ENCODE results near the gene PRODH.
"Not testable (repeated sequence)": the region's sequence is repeated elsewhere in the genome, so short reads cannot be mapped to it uniquely, and the experiment has no call there.

Gene PRODH

GRCh38 chr22:18888115-18888514, 48.0 kb downstream of the PRODH start:
- Histone ChIP-seq H2BK12ac (ENCODE audit: low read length) (no peak overlapping the region), H3K36me3 (ENCODE audit: control insufficient read depth in 1 of 2, insufficient read depth in 2 of 2, low read length in 2 of 2) (no peaks in the 10 kb centered on the region), H2AK5ac (ENCODE audit: low read length) (no peak overlapping the region), H4K8ac (ENCODE audit: low read depth, low read length) (no peak overlapping the region), H2AFZ (ENCODE audit: insufficient read depth, low read length, poor library complexity) (no peak overlapping the region), H3K14ac (ENCODE audit: low read length) (no peak overlapping the region), H3K4me3 (ENCODE audit: low read depth, low read length) (no peak overlapping the region), H2BK120ac (ENCODE audit: insufficient read depth, low read length, poor library complexity) (no peak overlapping the region), H3K27ac (ENCODE audit: low read depth, low read length) (no peak overlapping the region), H3K9me3 (ENCODE audit: insufficient read depth, low read depth, low read length) (no peaks in the 10 kb centered on the region), H3K4me1 (ENCODE audit: control insufficient read depth in 1 of 2, insufficient read depth in 2 of 2, low read length in 2 of 2) (no peaks in the 10 kb centered on the region), H3K79me2 (ENCODE audit: control insufficient read depth, insufficient read depth, low read length, poor library complexity) (no peaks in the 10 kb centered on the region), H3K23ac (ENCODE audit: low read length) (no peak overlapping the region), H4K91ac (ENCODE audit: low read depth, low read length) (no peak overlapping the region), H3K4ac (ENCODE audit: low read depth, low read length) (no peak overlapping the region), H3K4me2 (ENCODE audit: low read length) (no peak overlapping the region), H3K9ac (ENCODE audit: low read length) (no peak overlapping the region), H2BK5ac (ENCODE audit: low read depth, low read length, poor library complexity) (no peak overlapping the region), H3K27me3 (ENCODE audit: insufficient read depth, low read length) (no peaks in the 10 kb centered on the region), H3K79me1 (ENCODE audit: low read length) (no peaks in the 10 kb centered on the region), H4K12ac (ENCODE audit: low read depth, low read length) (no peak overlapping the region), H3K18ac (ENCODE audit: low read length) (no peak overlapping the region)
- DNase-seq: no peak
- WGBS (ENCODE audit: extremely low coverage, insufficient coverage, insufficient read length): no CpG with 5 or more reads among the region's 8 CpGs

GRCh38 chr22:18884465-18884864, 51.6 kb downstream of the PRODH start:
- not testable (repeated sequence) for H3K79me1 ChIP-seq (ENCODE audit: low read length); H2BK5ac ChIP-seq (ENCODE audit: low read depth, low read length, poor library complexity); H3K4ac ChIP-seq (ENCODE audit: low read depth, low read length); H3K9ac ChIP-seq (ENCODE audit: low read length); H2BK120ac ChIP-seq (ENCODE audit: insufficient read depth, low read length, poor library complexity); H4K91ac ChIP-seq (ENCODE audit: low read depth, low read length); H3K9me3 ChIP-seq (ENCODE audit: insufficient read depth, low read depth, low read length); H3K79me2 ChIP-seq (ENCODE audit: control insufficient read depth, insufficient read depth, low read length, poor library complexity); H3K4me3 ChIP-seq (ENCODE audit: low read depth, low read length); DNase-seq; H3K4me1 ChIP-seq (ENCODE audit: control insufficient read depth in 1 of 2, insufficient read depth in 2 of 2, low read length in 2 of 2); H3K27me3 ChIP-seq (ENCODE audit: insufficient read depth, low read length); H3K4me2 ChIP-seq (ENCODE audit: low read length); H3K23ac ChIP-seq (ENCODE audit: low read length); H2AK5ac ChIP-seq (ENCODE audit: low read length); H2AFZ ChIP-seq (ENCODE audit: insufficient read depth, low read length, poor library complexity); H3K27ac ChIP-seq (ENCODE audit: low read depth, low read length); H3K14ac ChIP-seq (ENCODE audit: low read length); H4K12ac ChIP-seq (ENCODE audit: low read depth, low read length); H4K8ac ChIP-seq (ENCODE audit: low read depth, low read length); H2BK12ac ChIP-seq (ENCODE audit: low read length); H3K18ac ChIP-seq (ENCODE audit: low read length); H3K36me3 ChIP-seq (ENCODE audit: control insufficient read depth in 1 of 2, insufficient read depth in 2 of 2, low read length in 2 of 2)
- WGBS (ENCODE audit: extremely low coverage, insufficient coverage, insufficient read length): no CpG with 5 or more reads among the region's 4 CpGs

GRCh38 chr22:18881260-18881659, 54.8 kb downstream of the PRODH start:
- H4K91ac ChIP-seq (ENCODE audit: low read depth, low read length); H2BK12ac ChIP-seq (ENCODE audit: low read length); H3K18ac ChIP-seq (ENCODE audit: low read length); H2AFZ ChIP-seq (ENCODE audit: insufficient read depth, low read length, poor library complexity); H4K12ac ChIP-seq (ENCODE audit: low read depth, low read length); H2BK120ac ChIP-seq (ENCODE audit: insufficient read depth, low read length, poor library complexity); H3K36me3 ChIP-seq (ENCODE audit: control insufficient read depth in 1 of 2, insufficient read depth in 2 of 2, low read length in 2 of 2); H3K9ac ChIP-seq (ENCODE audit: low read length); H3K79me1 ChIP-seq (ENCODE audit: low read length); H3K4me1 ChIP-seq (ENCODE audit: control insufficient read depth in 1 of 2, insufficient read depth in 2 of 2, low read length in 2 of 2); H3K27ac ChIP-seq (ENCODE audit: low read depth, low read length); H3K79me2 ChIP-seq (ENCODE audit: control insufficient read depth, insufficient read depth, low read length, poor library complexity); H3K23ac ChIP-seq (ENCODE audit: low read length); H2BK5ac ChIP-seq (ENCODE audit: low read depth, low read length, poor library complexity); H3K27me3 ChIP-seq (ENCODE audit: insufficient read depth, low read length); H3K9me3 ChIP-seq (ENCODE audit: insufficient read depth, low read depth, low read length); H3K4me2 ChIP-seq (ENCODE audit: low read length); H3K4me3 ChIP-seq (ENCODE audit: low read depth, low read length); H3K4ac ChIP-seq (ENCODE audit: low read depth, low read length); H4K8ac ChIP-seq (ENCODE audit: low read depth, low read length); H2AK5ac ChIP-seq (ENCODE audit: low read length); H3K14ac ChIP-seq (ENCODE audit: low read length): not testable (repeated sequence)
- no CpG with 5 or more reads among the region's 3 CpGs for WGBS (ENCODE audit: extremely low coverage, insufficient coverage, insufficient read length)
- DNase-seq: peak in 1 of 2 donors; percentile 47
